HepG2 (cell line): Measurements from ENCODE around the gene MTHFD1L. TPM values are rescaled to one million over a fixed set of nuclear protein-coding genes. Genes with fewer than 3 reads are reported as not detected.

Experiments
- ATAD3A ChIP-seq: sonication (generic); formaldehyde crosslinking; IDR thresholded peaks from 2 replicates; pipeline ENCODE4 v1.4.0; 2020; ENCODE audit warnings: missing genetic modification reagents
- ATRX ChIP-seq: sonication (generic); formaldehyde crosslinking; IDR thresholded peaks from 2 replicates; pipeline ENCODE4 v1.4.0; 2020; ENCODE audit warnings: missing genetic modification reagents, borderline replicate concordance
- DNMT1 ChIP-seq: sonication (generic); formaldehyde crosslinking; IDR thresholded peaks from 2 replicates; pipeline ENCODE4 v1.5.1; 2020; ENCODE audit warnings: mild to moderate bottlenecking, missing genetic modification reagents
- EZH2 ChIP-seq: conservative IDR thresholded peaks from 2 replicates; pipeline ENCODE4 v1.6.1; 2012; ENCODE audit warnings: mild to moderate bottlenecking, low read depth, low read length, moderate library complexity
- GATA4 ChIP-seq: sonication (generic); IDR thresholded peaks from 2 replicates; pipeline ENCODE4 v1.6.1; 2016; ENCODE audit warnings: antibody characterized with exemption, low read depth, borderline replicate concordance
- NAIF1 ChIP-seq: sonication (generic); formaldehyde crosslinking; IDR thresholded peaks from 2 replicates; pipeline ENCODE4 v1.5.0; 2020; ENCODE audit warnings: mild to moderate bottlenecking, missing genetic modification reagents, borderline replicate concordance
- ONECUT2 ChIP-seq: sonication (generic); formaldehyde crosslinking; IDR thresholded peaks from 2 replicates; pipeline ENCODE4 v1.4.0; 2020; ENCODE audit warnings: missing genetic modification reagents
- PBX2 ChIP-seq: IDR thresholded peaks from 2 replicates; pipeline ENCODE4 v1.6.1; 2016; ENCODE audit warnings: control low read depth
- PLSCR1 ChIP-seq: sonication (generic); formaldehyde crosslinking; IDR thresholded peaks from 2 replicates; pipeline ENCODE4 v1.5.0; 2020; ENCODE audit warnings: missing genetic modification reagents, mild to moderate bottlenecking, borderline replicate concordance
- REL ChIP-seq: sonication (generic); formaldehyde crosslinking; conservative IDR thresholded peaks from 2 replicates; pipeline ENCODE4 v1.8.0; 2022; ENCODE audit warnings: mild to moderate bottlenecking, missing genetic modification reagents, moderate library complexity
- RXRB ChIP-seq: IDR thresholded peaks from 2 replicates; pipeline ENCODE4 v1.6.1; 2016; ENCODE audit warnings: borderline replicate concordance, missing genetic modification reagents, missing compliant biosample characterization
- SP140L ChIP-seq: sonication (generic); formaldehyde crosslinking; IDR thresholded peaks from 2 replicates; pipeline ENCODE4 v1.4.0; 2020; ENCODE audit warnings: missing genetic modification reagents, borderline replicate concordance
- ZC3H4 ChIP-seq: sonication (generic); formaldehyde crosslinking; IDR thresholded peaks from 2 replicates; pipeline ENCODE4 v1.4.0; 2020; ENCODE audit warnings: missing genetic modification reagents, borderline replicate concordance
- ZFP36 ChIP-seq: fragments of 150-350 bp; IDR thresholded peaks from 2 replicates; pipeline ENCODE4 v1.6.1; 2018; ENCODE audit warnings: borderline replicate concordance, low read length, low read depth; ENCODE audit not compliant: partially characterized antibody
- ZNF124 ChIP-seq: sonication (generic); formaldehyde crosslinking; IDR thresholded peaks from 2 replicates; pipeline ENCODE4 v1.4.0; 2020; ENCODE audit warnings: missing genetic modification reagents
- ZNF20 ChIP-seq: sonication (generic); formaldehyde crosslinking; IDR thresholded peaks from 2 replicates; pipeline ENCODE4 v1.4.0; 2020; ENCODE audit warnings: mild to moderate bottlenecking, moderate library complexity, missing genetic modification reagents
- ZNF24 ChIP-seq: fragments of 450-650 bp; IDR thresholded peaks from 2 replicates; pipeline ENCODE4 v1.6.1; 2017; ENCODE audit warnings: antibody characterized with exemption, mild to moderate bottlenecking
- ZNF543 ChIP-seq: sonication (generic); formaldehyde crosslinking; IDR thresholded peaks from 2 replicates; pipeline ENCODE4 v1.4.0; 2020; ENCODE audit warnings: mild to moderate bottlenecking, missing genetic modification reagents
- ZNF558 ChIP-seq: sonication (generic); formaldehyde crosslinking; IDR thresholded peaks from 2 replicates; pipeline ENCODE4 v1.9.0; 2022; ENCODE audit warnings: mild to moderate bottlenecking, missing genetic modification reagents, borderline replicate concordance
- ZNF652 ChIP-seq: IDR thresholded peaks from 2 replicates; pipeline ENCODE4 v1.6.1; 2016; ENCODE audit warnings: low read depth, borderline replicate concordance
- ZNF773 ChIP-seq: sonication (generic); formaldehyde crosslinking; IDR thresholded peaks from 2 replicates; pipeline ENCODE4 v1.4.0; 2020; ENCODE audit warnings: missing genetic modification reagents, borderline replicate concordance
- ZNF781 ChIP-seq: sonication (generic); formaldehyde crosslinking; IDR thresholded peaks from 2 replicates; pipeline ENCODE4 v1.5.1; 2020; ENCODE audit warnings: borderline replicate concordance, mild to moderate bottlenecking, missing genetic modification reagents; ENCODE audit errors: not compliant biosample characterization
- ZNF792 ChIP-seq: IDR thresholded peaks from 2 replicates; pipeline ENCODE4 v1.6.1; 2016
- ZSCAN20 ChIP-seq: sonication (generic); formaldehyde crosslinking; IDR thresholded peaks from 2 replicates; pipeline ENCODE4 v1.4.0; 2020; ENCODE audit warnings: missing genetic modification reagents, mild to moderate bottlenecking, borderline replicate concordance
- polyA plus RNA-seq, 8 experiments: library from polyadenylated mRNA; depleted of rRNA in 3 of 8; stranded (reverse) in 7 of 8; unstranded in 1 of 8; fragments of >200 nt; fragmentation: Illumina TruSeq in 4 of 8; extraction: Trizol in 4 of 8; gene quantifications; 2 replicates each; pipeline versions ENCODE4 v1.2.1 to v1.2.3, GENCODE V29; 2011 to 2016; ENCODE audit warnings: low read depth in 4 of 8, missing spikeins in 1 of 8, mixed read lengths in 1 of 8; ENCODE audit not compliant: insufficient read depth in 1 of 8
- total RNA-seq, 5 experiments: library from RNA; depleted of rRNA; stranded (reverse); fragments of >200 nt; fragmentation: Illumina TruSeq; extraction: Trizol; gene quantifications; 2 replicates each; pipeline ENCODE4 v1.2.3, GENCODE V29; 2016; ENCODE audit warnings: low read depth in 1 of 5
- TF ChIP-seq, protein P1 (sequence below): sonication (generic); formaldehyde crosslinking; IDR thresholded peaks from 2 replicates; pipeline ENCODE4 v1.5.0; 2020; ENCODE audit warnings: mild to moderate bottlenecking, missing genetic modification reagents

The MTHFD1L gene
- total and polyA plus RNA-seq, 2 of the 13 experiments (the other 11 are each of a cell fraction or from before 2014, with no cell fraction given), result 24.0 to 39.6 TPM

DNA sequence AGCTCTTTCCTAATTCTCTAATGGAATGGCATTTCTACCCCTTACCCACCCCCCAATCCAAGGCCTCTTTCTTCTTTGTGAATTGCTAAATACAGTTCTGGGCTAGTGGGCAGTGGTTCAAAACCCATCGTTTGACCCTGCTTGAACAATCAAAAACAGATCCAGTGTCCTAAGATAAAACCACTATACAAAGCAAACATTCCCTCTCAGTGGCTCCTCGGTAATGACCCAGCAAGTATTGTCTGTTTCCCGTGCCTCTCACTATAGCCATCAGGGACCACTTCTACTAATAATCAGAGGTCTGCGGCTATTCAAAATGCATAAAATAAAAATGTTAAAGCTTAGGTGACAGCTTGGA, 230.7 kb downstream of the MTHFD1L start (continued):
- TF ChIP-seq ZNF773 (CRISPR knock-in tag), result no peak
- TF ChIP-seq REL (CRISPR knock-in tag), result no peak
- no peak for TF ChIP-seq ATRX
- no peak for TF ChIP-seq ZNF781 (CRISPR knock-in tag)
- TF ChIP-seq GATA4, result no peak
- TF ChIP-seq ZNF792 (CRISPR knock-in tag), result peak; percentile 93
- no peak for TF ChIP-seq NAIF1 (CRISPR knock-in tag)
- TF ChIP-seq ZNF543 (CRISPR knock-in tag), result no peak
- TF ChIP-seq ZNF124 (CRISPR knock-in tag), result 0 out of 2 replicates have a peak, but pooled peaks have one; percentile 50
- no peak for TF ChIP-seq EZH2
- TF ChIP-seq SP140L (CRISPR knock-in tag), result no peak; the same call in 1 of the 2 replicates
- no peak for TF ChIP-seq ZSCAN20 (CRISPR knock-in tag)
- TF ChIP-seq PLSCR1 (CRISPR knock-in tag), result no peak
- no peak for TF ChIP-seq ONECUT2
- 0 out of 2 replicates have a peak, but pooled peaks have one; percentile 31 for TF ChIP-seq ZNF558
- TF ChIP-seq, protein P1, sequence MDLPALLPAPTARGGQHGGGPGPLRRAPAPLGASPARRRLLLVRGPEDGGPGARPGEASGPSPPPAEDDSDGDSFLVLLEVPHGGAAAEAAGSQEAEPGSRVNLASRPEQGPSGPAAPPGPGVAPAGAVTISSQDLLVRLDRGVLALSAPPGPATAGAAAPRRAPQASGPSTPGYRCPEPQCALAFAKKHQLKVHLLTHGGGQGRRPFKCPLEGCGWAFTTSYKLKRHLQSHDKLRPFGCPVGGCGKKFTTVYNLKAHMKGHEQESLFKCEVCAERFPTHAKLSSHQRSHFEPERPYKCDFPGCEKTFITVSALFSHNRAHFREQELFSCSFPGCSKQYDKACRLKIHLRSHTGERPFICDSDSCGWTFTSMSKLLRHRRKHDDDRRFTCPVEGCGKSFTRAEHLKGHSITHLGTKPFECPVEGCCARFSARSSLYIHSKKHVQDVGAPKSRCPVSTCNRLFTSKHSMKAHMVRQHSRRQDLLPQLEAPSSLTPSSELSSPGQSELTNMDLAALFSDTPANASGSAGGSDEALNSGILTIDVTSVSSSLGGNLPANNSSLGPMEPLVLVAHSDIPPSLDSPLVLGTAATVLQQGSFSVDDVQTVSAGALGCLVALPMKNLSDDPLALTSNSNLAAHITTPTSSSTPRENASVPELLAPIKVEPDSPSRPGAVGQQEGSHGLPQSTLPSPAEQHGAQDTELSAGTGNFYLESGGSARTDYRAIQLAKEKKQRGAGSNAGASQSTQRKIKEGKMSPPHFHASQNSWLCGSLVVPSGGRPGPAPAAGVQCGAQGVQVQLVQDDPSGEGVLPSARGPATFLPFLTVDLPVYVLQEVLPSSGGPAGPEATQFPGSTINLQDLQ, result peak; percentile 74; the same call in 1 of the 2 replicates
- TF ChIP-seq ZFP36, result no peak
- no peak for TF ChIP-seq ZNF652 (CRISPR knock-in tag)
- no peak for TF ChIP-seq ZNF20 (CRISPR knock-in tag)
- no peak for TF ChIP-seq ZNF24
- TF ChIP-seq PBX2, result no peak
- no peak for TF ChIP-seq ATAD3A (CRISPR knock-in tag)
- peak; percentile 80 for TF ChIP-seq RXRB (CRISPR knock-in tag)
- no peak for TF ChIP-seq ZC3H4 (CRISPR knock-in tag)
- no peak for TF ChIP-seq DNMT1
